HepG2 (cell line): ENCODE measurements around the gene BCDIN3D. TPM values are rescaled to one million over a fixed set of nuclear protein-coding genes. Genes with fewer than 3 reads are reported as not detected.
A peak's percentile ranks its signal among the peaks of the same experiment; 100 is the strongest.

Experiments
- KDM3A ChIP-seq: IDR thresholded peaks from 2 replicates; pipeline ENCODE4 v1.6.1; 2018; ENCODE audit warnings: low read depth, missing compliant biosample characterization
- KLF16 ChIP-seq, 2 experiments: sonication (generic) in 1 of 2; formaldehyde crosslinking in 1 of 2; IDR thresholded peaks; 2 replicates each; pipeline versions ENCODE4 v1.6.1 to v1.8.0; 2016 to 2023; ENCODE audit warnings: missing genetic modification reagents in 2 of 2, missing compliant biosample characterization in 1 of 2
- MED1 ChIP-seq: sonication (generic); formaldehyde crosslinking; IDR thresholded peaks from 2 replicates; pipeline ENCODE4 v1.4.0; 2020; ENCODE audit warnings: missing genetic modification reagents
- NFE2L2 ChIP-seq: fragments of 150-350 bp; IDR thresholded peaks from 2 replicates; pipeline ENCODE4 v1.6.1; 2014; ENCODE audit warnings: low read length
- NR3C1 ChIP-seq: sonication (generic); formaldehyde crosslinking; IDR thresholded peaks from 2 replicates; pipeline ENCODE4 v1.4.0; 2020; ENCODE audit warnings: missing genetic modification reagents
- PHF21A ChIP-seq: sonication (generic); formaldehyde crosslinking; IDR thresholded peaks from 2 replicates; pipeline ENCODE4 v1.5.0; 2020; ENCODE audit warnings: mild to moderate bottlenecking, missing genetic modification reagents
- SNAI1 ChIP-seq: sonication (generic); formaldehyde crosslinking; IDR thresholded peaks from 2 replicates; pipeline ENCODE4 v1.5.0; 2020; ENCODE audit warnings: mild to moderate bottlenecking, missing genetic modification reagents, borderline replicate concordance
- ZNF224 ChIP-seq: sonication (generic); formaldehyde crosslinking; IDR thresholded peaks from 2 replicates; pipeline ENCODE4 v1.5.0; 2020; ENCODE audit warnings: mild to moderate bottlenecking, missing genetic modification reagents
- ZNF605 ChIP-seq: sonication (generic); formaldehyde crosslinking; IDR thresholded peaks from 2 replicates; pipeline ENCODE4 v1.8.0; 2022; ENCODE audit warnings: mild to moderate bottlenecking, missing genetic modification reagents
- ZNF614 ChIP-seq: IDR thresholded peaks from 2 replicates; pipeline ENCODE4 v1.6.1; 2018; ENCODE audit warnings: missing biosample characterization, missing genetic modification reagents, inconsistent platforms, borderline replicate concordance
- ZNF652 ChIP-seq: IDR thresholded peaks from 2 replicates; pipeline ENCODE4 v1.6.1; 2016; ENCODE audit warnings: low read depth, borderline replicate concordance
- polyA plus RNA-seq, 8 experiments: library from polyadenylated mRNA; depleted of rRNA in 3 of 8; stranded (reverse) in 7 of 8; unstranded in 1 of 8; fragments of >200 nt; fragmentation: Illumina TruSeq in 4 of 8; extraction: Trizol in 4 of 8; gene quantifications; 2 replicates each; pipeline versions ENCODE4 v1.2.1 to v1.2.3, GENCODE V29; 2011 to 2016; ENCODE audit warnings: low read depth in 4 of 8, missing spikeins in 1 of 8, mixed read lengths in 1 of 8; ENCODE audit not compliant: insufficient read depth in 1 of 8
- total RNA-seq, 5 experiments: library from RNA; depleted of rRNA; stranded (reverse); fragments of >200 nt; fragmentation: Illumina TruSeq; extraction: Trizol; gene quantifications; 2 replicates each; pipeline ENCODE4 v1.2.3, GENCODE V29; 2016; ENCODE audit warnings: low read depth in 1 of 5
- TF ChIP-seq, protein P1 (sequence below): sonication (generic); formaldehyde crosslinking; IDR thresholded peaks from 2 replicates; pipeline ENCODE4 v1.9.0; 2022; ENCODE audit warnings: low read depth, missing genetic modification reagents
- TF ChIP-seq, protein P2 (sequence below): sonication (generic); formaldehyde crosslinking; IDR thresholded peaks from 2 replicates; pipeline ENCODE4 v1.9.0; 2021; ENCODE audit warnings: missing genetic modification reagents, borderline replicate concordance
- TF ChIP-seq, protein P3 (sequence below): sonication (generic); formaldehyde crosslinking; IDR thresholded peaks from 2 replicates; pipeline ENCODE4 v1.4.0; 2020; ENCODE audit warnings: missing genetic modification reagents
- TF ChIP-seq, protein P4 (sequence below): sonication (generic); formaldehyde crosslinking; IDR thresholded peaks from 2 replicates; pipeline ENCODE4 v1.4.0; 2020; ENCODE audit warnings: missing genetic modification reagents, borderline replicate concordance
- TF ChIP-seq, protein P5 (sequence below): sonication (generic); formaldehyde crosslinking; IDR thresholded peaks from 2 replicates; pipeline ENCODE4 v1.9.0; 2021; ENCODE audit warnings: missing genetic modification reagents, mild to moderate bottlenecking, borderline replicate concordance

Gene BCDIN3D
- total and polyA plus RNA-seq, 2 of the 13 experiments (the other 11 are each of a cell fraction or from before 2014, with no cell fraction given) = 2.2 to 2.5 TPM

DNA sequence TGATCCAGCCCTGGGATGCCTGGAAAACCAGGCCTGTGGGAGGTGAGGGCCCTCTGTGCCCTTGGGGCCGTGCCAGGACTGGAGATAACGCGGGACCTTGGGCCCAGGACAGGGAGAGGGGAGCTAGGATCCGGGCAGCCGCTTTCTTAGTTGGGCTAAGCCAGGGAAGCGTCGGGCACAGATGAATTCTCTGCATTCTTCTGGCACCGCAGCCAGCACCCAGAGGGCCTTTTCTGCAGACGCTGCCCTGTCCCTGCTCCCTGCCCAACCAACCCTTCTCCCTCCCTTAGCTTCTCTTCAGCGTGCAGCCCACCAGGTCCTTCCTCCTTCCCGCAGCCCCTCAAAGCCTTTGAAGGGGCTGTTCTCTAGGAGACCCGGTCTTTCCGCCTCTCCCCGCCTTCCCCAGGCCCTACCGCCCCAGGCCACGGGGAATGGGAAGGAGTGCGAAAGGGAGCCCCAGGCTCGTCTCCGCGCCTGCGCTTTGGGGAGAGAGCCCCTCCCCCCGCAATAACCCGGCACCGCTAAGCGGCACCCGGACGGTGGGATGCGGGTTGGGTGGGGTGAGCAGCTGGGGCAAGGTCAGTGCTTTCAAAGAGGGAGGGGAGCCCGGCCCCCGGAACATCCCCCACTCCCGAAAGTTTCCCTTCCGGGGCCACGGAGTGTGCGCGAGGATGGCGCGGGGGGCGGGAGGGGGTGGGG is 15.4 kb downstream of the BCDIN3D start (continued):
- TF ChIP-seq SNAI1 (CRISPR knock-in tag) = peak; percentile 4; the same call in 1 of the 2 replicates
- TF ChIP-seq ZNF652 = no peak
- TF ChIP-seq ZNF614 (CRISPR knock-in tag) = no peak
- TF ChIP-seq, protein P1, sequence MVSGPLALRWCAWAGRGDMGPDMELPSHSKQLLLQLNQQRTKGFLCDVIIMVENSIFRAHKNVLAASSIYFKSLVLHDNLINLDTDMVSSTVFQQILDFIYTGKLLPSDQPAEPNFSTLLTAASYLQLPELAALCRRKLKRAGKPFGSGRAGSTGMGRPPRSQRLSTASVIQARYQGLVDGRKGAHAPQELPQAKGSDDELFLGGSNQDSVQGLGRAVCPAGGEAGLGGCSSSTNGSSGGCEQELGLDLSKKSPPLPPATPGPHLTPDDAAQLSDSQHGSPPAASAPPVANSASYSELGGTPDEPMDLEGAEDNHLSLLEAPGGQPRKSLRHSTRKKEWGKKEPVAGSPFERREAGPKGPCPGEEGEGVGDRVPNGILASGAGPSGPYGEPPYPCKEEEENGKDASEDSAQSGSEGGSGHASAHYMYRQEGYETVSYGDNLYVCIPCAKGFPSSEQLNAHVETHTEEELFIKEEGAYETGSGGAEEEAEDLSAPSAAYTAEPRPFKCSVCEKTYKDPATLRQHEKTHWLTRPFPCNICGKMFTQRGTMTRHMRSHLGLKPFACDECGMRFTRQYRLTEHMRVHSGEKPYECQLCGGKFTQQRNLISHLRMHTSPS = peak; percentile 66; the same call in 1 of the 2 replicates
- TF ChIP-seq NFE2L2 = no peak
- TF ChIP-seq MED1 (CRISPR knock-in tag) = peak; percentile 24; the same call in 1 of the 2 replicates
- 0 out of 2 replicates have a peak, but pooled peaks have one; percentile 17 for TF ChIP-seq KDM3A
- TF ChIP-seq ZNF224 (CRISPR knock-in tag) = no peak
- peak in 1 of 2 experiments; percentile 14; a peak in 1 of 4 replicates for TF ChIP-seq KLF16 (CRISPR knock-in tag; IDR thresholded peaks at IDR 0.05)
- TF ChIP-seq, protein P2, sequence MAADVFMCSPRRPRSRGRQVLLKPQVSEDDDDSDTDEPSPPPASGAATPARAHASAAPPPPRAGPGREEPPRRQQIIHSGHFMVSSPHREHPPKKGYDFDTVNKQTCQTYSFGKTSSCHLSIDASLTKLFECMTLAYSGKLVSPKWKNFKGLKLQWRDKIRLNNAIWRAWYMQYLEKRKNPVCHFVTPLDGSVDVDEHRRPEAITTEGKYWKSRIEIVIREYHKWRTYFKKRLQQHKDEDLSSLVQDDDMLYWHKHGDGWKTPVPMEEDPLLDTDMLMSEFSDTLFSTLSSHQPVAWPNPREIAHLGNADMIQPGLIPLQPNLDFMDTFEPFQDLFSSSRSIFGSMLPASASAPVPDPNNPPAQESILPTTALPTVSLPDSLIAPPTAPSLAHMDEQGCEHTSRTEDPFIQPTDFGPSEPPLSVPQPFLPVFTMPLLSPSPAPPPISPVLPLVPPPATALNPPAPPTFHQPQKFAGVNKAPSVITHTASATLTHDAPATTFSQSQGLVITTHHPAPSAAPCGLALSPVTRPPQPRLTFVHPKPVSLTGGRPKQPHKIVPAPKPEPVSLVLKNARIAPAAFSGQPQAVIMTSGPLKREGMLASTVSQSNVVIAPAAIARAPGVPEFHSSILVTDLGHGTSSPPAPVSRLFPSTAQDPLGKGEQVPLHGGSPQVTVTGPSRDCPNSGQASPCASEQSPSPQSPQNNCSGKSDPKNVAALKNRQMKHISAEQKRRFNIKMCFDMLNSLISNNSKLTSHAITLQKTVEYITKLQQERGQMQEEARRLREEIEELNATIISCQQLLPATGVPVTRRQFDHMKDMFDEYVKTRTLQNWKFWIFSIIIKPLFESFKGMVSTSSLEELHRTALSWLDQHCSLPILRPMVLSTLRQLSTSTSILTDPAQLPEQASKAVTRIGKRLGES = no peak
- peak; percentile 60; the same call in 1 of the 2 replicates for TF ChIP-seq ZNF605
- TF ChIP-seq, protein P3, sequence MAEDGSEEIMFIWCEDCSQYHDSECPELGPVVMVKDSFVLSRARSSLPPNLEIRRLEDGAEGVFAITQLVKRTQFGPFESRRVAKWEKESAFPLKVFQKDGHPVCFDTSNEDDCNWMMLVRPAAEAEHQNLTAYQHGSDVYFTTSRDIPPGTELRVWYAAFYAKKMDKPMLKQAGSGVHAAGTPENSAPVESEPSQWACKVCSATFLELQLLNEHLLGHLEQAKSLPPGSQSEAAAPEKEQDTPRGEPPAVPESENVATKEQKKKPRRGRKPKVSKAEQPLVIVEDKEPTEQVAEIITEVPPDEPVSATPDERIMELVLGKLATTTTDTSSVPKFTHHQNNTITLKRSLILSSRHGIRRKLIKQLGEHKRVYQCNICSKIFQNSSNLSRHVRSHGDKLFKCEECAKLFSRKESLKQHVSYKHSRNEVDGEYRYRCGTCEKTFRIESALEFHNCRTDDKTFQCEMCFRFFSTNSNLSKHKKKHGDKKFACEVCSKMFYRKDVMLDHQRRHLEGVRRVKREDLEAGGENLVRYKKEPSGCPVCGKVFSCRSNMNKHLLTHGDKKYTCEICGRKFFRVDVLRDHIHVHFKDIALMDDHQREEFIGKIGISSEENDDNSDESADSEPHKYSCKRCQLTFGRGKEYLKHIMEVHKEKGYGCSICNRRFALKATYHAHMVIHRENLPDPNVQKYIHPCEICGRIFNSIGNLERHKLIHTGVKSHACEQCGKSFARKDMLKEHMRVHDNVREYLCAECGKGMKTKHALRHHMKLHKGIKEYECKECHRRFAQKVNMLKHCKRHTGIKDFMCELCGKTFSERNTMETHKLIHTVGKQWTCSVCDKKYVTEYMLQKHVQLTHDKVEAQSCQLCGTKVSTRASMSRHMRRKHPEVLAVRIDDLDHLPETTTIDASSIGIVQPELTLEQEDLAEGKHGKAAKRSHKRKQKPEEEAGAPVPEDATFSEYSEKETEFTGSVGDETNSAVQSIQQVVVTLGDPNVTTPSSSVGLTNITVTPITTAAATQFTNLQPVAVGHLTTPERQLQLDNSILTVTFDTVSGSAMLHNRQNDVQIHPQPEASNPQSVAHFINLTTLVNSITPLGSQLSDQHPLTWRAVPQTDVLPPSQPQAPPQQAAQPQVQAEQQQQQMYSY (CRISPR knock-in tag) = peak; percentile 86
- peak; percentile 71 for TF ChIP-seq PHF21A (CRISPR knock-in tag)
- TF ChIP-seq NR3C1 (CRISPR knock-in tag) = no peak
- TF ChIP-seq, protein P4, sequence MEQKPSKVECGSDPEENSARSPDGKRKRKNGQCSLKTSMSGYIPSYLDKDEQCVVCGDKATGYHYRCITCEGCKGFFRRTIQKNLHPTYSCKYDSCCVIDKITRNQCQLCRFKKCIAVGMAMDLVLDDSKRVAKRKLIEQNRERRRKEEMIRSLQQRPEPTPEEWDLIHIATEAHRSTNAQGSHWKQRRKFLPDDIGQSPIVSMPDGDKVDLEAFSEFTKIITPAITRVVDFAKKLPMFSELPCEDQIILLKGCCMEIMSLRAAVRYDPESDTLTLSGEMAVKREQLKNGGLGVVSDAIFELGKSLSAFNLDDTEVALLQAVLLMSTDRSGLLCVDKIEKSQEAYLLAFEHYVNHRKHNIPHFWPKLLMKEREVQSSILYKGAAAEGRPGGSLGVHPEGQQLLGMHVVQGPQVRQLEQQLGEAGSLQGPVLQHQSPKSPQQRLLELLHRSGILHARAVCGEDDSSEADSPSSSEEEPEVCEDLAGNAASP (CRISPR knock-in tag) = peak; percentile 66; the same call in 1 of the 2 replicates
- TF ChIP-seq, protein P5, sequence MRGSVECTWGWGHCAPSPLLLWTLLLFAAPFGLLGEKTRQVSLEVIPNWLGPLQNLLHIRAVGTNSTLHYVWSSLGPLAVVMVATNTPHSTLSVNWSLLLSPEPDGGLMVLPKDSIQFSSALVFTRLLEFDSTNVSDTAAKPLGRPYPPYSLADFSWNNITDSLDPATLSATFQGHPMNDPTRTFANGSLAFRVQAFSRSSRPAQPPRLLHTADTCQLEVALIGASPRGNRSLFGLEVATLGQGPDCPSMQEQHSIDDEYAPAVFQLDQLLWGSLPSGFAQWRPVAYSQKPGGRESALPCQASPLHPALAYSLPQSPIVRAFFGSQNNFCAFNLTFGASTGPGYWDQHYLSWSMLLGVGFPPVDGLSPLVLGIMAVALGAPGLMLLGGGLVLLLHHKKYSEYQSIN = no peak
